Measurements from ENCODE around the gene ERC1.

ERC1 gene

GRCh38 chr12:1517007-1517406 is 526.0 kb downstream of the ERC1 start:
- peak; percentile 82 for DNase-seq (ENCODE audit: low read depth)

- no peak for DNase-seq (ENCODE audit: low read depth)
Observed at GRCh38 chr12:1517734-1518525, 526.9 kb downstream of the ERC1 start.

- peak; percentile 60 for DNase-seq (ENCODE audit: low read depth)
Observed at GRCh38 chr12:1518591-1519516, 527.8 kb downstream of the ERC1 start.

GRCh38 chr12:1519642-1520041 is 528.6 kb downstream of the ERC1 start:
- DNase-seq (ENCODE audit: low read depth) = no peak

- no peak for DNase-seq (ENCODE audit: low read depth)
Observed at GRCh38 chr12:1523046-1523445, 532.0 kb downstream of the ERC1 start.

- DNase-seq (ENCODE audit: low read depth) = no peak
Observed at GRCh38 chr12:1523558-1524050, 532.6 kb downstream of the ERC1 start.

GRCh38 chr12:1525858-1526257 is 534.8 kb downstream of the ERC1 start:
- DNase-seq (ENCODE audit: low read depth) = no peak

GRCh38 chr12:1527789-1528188 is 536.8 kb downstream of the ERC1 start:
- peak; percentile 36 for DNase-seq (ENCODE audit: low read depth)

- DNase-seq (ENCODE audit: low read depth) = no peak
Observed at GRCh38 chr12:1528791-1529190, 537.8 kb downstream of the ERC1 start.

GRCh38 chr12:1529228-1529861 is 538.3 kb downstream of the ERC1 start:
- no peak for DNase-seq (ENCODE audit: low read depth)

GRCh38 chr12:1529862-1530591 is 539.0 kb downstream of the ERC1 start:
- DNase-seq (ENCODE audit: low read depth) = peak; percentile 47

GRCh38 chr12:1530592-1531152 is 539.6 kb downstream of the ERC1 start:
- DNase-seq (ENCODE audit: low read depth) = no peak

GRCh38 chr12:1531153-1531653 is 540.2 kb downstream of the ERC1 start:
- no peak for DNase-seq (ENCODE audit: low read depth)

- DNase-seq (ENCODE audit: low read depth) = no peak
Observed at GRCh38 chr12:1531654-1532374, 540.8 kb downstream of the ERC1 start.

- no peak for DNase-seq (ENCODE audit: low read depth)
Observed at GRCh38 chr12:1532375-1533165, 541.5 kb downstream of the ERC1 start.

GRCh38 chr12:1533205-1533601 is 542.2 kb downstream of the ERC1 start:
- peak; percentile 62 for DNase-seq (ENCODE audit: low read depth)

- DNase-seq (ENCODE audit: low read depth) = no peak
Observed at GRCh38 chr12:1533602-1534304, 542.7 kb downstream of the ERC1 start.

- DNase-seq (ENCODE audit: low read depth) = no peak
Observed at GRCh38 chr12:1534748-1535147, 543.7 kb downstream of the ERC1 start.

- no peak for DNase-seq (ENCODE audit: low read depth)
Observed at GRCh38 chr12:1536817-1537216, 545.8 kb downstream of the ERC1 start.
